ENCODE data around the gene ZMYND8. TPM values are rescaled to one million over a fixed set of nuclear protein-coding genes. Genes with fewer than 3 reads are reported as not detected.
"Not testable (repeated sequence)": the region's sequence is repeated elsewhere in the genome, so short reads cannot be mapped to it uniquely, and the experiment has no call there.

ZMYND8 gene
- total RNA-seq, 1 donor, result 18.8 TPM

DNA sequence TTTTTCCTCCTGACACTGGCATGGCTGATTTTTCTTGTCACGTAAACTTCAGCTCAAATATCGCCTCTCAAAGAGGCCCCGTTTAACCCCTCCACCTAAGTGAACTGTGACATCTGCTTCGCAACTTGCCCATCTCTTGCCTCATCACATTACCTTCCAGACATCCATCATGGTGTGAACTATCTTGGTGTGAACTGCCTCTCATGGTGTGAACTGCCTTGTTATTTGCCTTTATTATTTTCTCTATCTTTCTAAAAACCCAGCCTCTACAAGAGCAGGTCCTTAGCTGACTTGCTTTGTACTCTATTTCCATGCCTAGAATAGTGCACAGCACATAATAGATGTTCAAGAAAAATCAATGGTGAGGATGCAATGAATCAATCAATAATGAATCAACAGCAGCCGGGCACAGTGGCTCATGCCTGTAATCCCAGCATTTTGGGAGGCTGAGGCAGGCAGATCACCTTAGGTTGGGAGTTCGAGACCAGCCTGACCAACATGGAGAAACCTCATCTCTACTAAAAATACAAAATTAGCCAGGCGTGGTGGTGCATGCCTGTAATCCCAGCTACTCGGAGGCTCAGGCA, 95.9 kb downstream of the ZMYND8 start:
- H4K20me1 ChIP-seq (ENCODE audit: insufficient read depth, low read length); H3K27ac ChIP-seq (ENCODE audit: low read depth, low read length); H3K4me3 ChIP-seq (ENCODE audit: insufficient read depth, low read length); H3K4me2 ChIP-seq (ENCODE audit: insufficient read depth, low read length); H3K9me3 ChIP-seq (ENCODE audit: low read depth, low read length); H2AFZ ChIP-seq (ENCODE audit: low read length); DNase-seq (ENCODE audit: insufficient read length, low spot score, missing footprints); H3K27me3 ChIP-seq (ENCODE audit: insufficient read depth, low read length): not testable (repeated sequence)
- Histone ChIP-seq H3K79me2 (ENCODE audit: insufficient read depth, low read length) (peaks cover 44% of the 10 kb centered on the region), H3K36me3 (ENCODE audit: insufficient read depth, low read length) (peaks cover 15% of the 10 kb centered on the region), H3K4me1 (ENCODE audit: insufficient read depth, low read length) (peaks cover 29% of the 10 kb centered on the region)

DNA sequence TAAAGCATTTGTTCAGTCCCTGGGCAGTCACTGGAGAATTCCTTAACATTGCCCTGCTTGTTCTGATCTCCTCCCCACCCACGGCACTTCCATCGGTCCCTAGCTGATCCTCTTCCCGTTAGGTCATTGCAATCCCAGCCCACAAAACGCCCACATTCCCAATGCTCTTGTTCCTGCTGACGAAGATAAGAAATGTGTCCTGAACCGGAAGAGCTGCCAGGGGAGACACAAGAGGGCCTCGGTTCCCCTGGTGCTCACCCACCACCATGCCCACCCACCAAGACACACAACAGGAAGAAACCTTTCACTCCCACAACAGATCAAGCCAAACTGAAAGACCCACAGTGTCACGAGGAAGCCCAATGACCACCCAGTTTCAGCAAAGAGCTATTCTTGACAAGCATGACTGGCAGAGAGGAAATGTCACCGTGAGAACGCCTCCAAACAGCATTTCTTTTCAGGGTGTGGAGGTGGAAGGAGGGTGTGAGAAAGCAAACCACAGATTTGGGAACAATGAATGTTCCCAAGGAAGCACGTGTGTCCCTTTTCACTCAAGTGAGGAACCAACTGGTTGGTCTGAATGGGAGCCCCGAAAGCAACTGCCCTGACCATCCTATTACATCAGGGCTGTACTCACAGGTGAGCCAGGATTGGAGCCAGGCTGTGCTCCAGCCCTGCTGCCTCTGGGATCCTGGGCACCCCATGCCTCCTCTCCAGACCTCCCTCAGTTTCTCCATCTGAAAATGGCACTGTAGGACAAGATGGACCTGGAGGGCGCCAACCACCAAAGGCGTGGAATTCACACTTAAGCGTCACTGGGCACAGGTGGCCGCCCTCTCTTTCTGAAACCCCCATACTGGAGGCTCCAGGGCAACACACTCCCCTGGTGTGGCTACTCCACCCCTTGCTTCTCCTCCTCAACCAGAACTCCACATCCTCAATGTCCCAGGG, 97.5 kb downstream of the ZMYND8 start:
- peaks cover 16% of the 10 kb centered on the region for H3K36me3 ChIP-seq (ENCODE audit: insufficient read depth, low read length)
- H2AFZ ChIP-seq (ENCODE audit: low read length), result peak overlapping the region; percentile 64
- TF ChIP-seq, protein P1, sequence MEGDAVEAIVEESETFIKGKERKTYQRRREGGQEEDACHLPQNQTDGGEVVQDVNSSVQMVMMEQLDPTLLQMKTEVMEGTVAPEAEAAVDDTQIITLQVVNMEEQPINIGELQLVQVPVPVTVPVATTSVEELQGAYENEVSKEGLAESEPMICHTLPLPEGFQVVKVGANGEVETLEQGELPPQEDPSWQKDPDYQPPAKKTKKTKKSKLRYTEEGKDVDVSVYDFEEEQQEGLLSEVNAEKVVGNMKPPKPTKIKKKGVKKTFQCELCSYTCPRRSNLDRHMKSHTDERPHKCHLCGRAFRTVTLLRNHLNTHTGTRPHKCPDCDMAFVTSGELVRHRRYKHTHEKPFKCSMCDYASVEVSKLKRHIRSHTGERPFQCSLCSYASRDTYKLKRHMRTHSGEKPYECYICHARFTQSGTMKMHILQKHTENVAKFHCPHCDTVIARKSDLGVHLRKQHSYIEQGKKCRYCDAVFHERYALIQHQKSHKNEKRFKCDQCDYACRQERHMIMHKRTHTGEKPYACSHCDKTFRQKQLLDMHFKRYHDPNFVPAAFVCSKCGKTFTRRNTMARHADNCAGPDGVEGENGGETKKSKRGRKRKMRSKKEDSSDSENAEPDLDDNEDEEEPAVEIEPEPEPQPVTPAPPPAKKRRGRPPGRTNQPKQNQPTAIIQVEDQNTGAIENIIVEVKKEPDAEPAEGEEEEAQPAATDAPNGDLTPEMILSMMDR (IDR thresholded peaks at IDR 0.05; ENCODE audit: extremely low read depth, low read depth, low read length), result no peak
- H3K4me2 ChIP-seq (ENCODE audit: insufficient read depth, low read length), result peak overlapping the region; percentile 55
- H3K27ac ChIP-seq (ENCODE audit: low read depth, low read length), result peak overlapping the region; percentile 89
- no peak overlapping the region for H3K4me3 ChIP-seq (ENCODE audit: insufficient read depth, low read length)
- peak; percentile 85 for DNase-seq (ENCODE audit: insufficient read length, low spot score, missing footprints)
- no peaks in the 10 kb centered on the region for H4K20me1 ChIP-seq (ENCODE audit: insufficient read depth, low read length)
- no peaks in the 10 kb centered on the region for H3K9me3 ChIP-seq (ENCODE audit: low read depth, low read length)
- peaks cover 29% of the 10 kb centered on the region for H3K4me1 ChIP-seq (ENCODE audit: insufficient read depth, low read length)
- H3K79me2 ChIP-seq (ENCODE audit: insufficient read depth, low read length), result peaks cover 48% of the 10 kb centered on the region
- no peaks in the 10 kb centered on the region for H3K27me3 ChIP-seq (ENCODE audit: insufficient read depth, low read length)

DNA sequence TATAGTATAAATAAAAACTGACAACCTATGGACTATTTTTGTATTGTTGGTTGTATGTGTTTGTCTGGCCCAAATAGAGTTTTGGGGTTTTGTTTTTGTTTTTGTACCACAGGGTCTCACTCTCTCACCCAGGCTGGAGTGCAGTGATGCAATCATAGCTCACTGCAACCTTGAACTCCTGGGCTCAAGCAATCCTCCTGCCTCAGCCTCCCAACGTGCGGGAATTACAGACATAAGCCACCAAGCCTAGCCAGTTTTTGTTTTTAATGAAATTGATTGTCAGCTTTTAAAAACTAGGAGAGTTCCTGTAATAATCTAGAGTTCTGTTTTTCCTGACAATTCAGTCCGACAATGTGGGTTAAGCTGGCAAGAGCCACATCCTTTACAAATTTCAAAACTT, 98.7 kb downstream of the ZMYND8 start:
- Histone ChIP-seq H3K4me3 (ENCODE audit: insufficient read depth, low read length) (no peak overlapping the region), H2AFZ (ENCODE audit: low read length) (no peak overlapping the region), H3K79me2 (ENCODE audit: insufficient read depth, low read length) (peaks cover 47% of the 10 kb centered on the region), H3K4me2 (ENCODE audit: insufficient read depth, low read length) (no peak overlapping the region), H3K36me3 (ENCODE audit: insufficient read depth, low read length) (peaks cover 27% of the 10 kb centered on the region), H3K27me3 (ENCODE audit: insufficient read depth, low read length) (no peaks in the 10 kb centered on the region), H3K9me3 (ENCODE audit: low read depth, low read length) (no peaks in the 10 kb centered on the region), H3K27ac (ENCODE audit: low read depth, low read length) (peak overlapping the region; percentile 89), H3K4me1 (ENCODE audit: insufficient read depth, low read length) (peaks cover 25% of the 10 kb centered on the region), H4K20me1 (ENCODE audit: insufficient read depth, low read length) (no peaks in the 10 kb centered on the region)
- DNase-seq (ENCODE audit: insufficient read length, low spot score, missing footprints), result no peak
- TF ChIP-seq, protein P1 (IDR thresholded peaks at IDR 0.05; ENCODE audit: extremely low read depth, low read depth, low read length), result no peak

DNA sequence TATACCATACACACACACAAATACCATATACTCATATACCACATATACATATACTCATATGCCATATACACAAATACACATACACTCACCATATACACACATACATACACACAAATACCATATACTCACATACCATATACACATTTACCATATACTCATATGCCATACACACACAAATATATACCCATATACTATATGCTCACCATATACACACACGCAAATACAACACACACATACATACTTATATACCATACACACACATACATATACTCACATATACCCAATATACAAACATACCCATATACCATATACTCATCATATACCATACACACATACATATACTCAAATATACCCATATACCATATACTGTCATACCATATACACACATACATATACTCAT, 99.2 kb downstream of the ZMYND8 start:
- no peak overlapping the region for H3K4me2 ChIP-seq (ENCODE audit: insufficient read depth, low read length)
- H3K4me1 ChIP-seq (ENCODE audit: insufficient read depth, low read length), result peaks cover 25% of the 10 kb centered on the region
- no peak for DNase-seq (ENCODE audit: insufficient read length, low spot score, missing footprints)
- no peak overlapping the region for H2AFZ ChIP-seq (ENCODE audit: low read length)
- H4K20me1 ChIP-seq (ENCODE audit: insufficient read depth, low read length), result no peaks in the 10 kb centered on the region
- TF ChIP-seq, protein P1 (IDR thresholded peaks at IDR 0.05; ENCODE audit: extremely low read depth, low read depth, low read length), result no peak
- H3K27ac ChIP-seq (ENCODE audit: low read depth, low read length), result peak overlapping the region; percentile 89
- no peak overlapping the region for H3K4me3 ChIP-seq (ENCODE audit: insufficient read depth, low read length)
- no peaks in the 10 kb centered on the region for H3K9me3 ChIP-seq (ENCODE audit: low read depth, low read length)
- H3K27me3 ChIP-seq (ENCODE audit: insufficient read depth, low read length), result no peaks in the 10 kb centered on the region
- peaks cover 42% of the 10 kb centered on the region for H3K79me2 ChIP-seq (ENCODE audit: insufficient read depth, low read length)
- peaks cover 28% of the 10 kb centered on the region for H3K36me3 ChIP-seq (ENCODE audit: insufficient read depth, low read length)
